ENCODE measurements around the gene KIAA1671.

DNA sequence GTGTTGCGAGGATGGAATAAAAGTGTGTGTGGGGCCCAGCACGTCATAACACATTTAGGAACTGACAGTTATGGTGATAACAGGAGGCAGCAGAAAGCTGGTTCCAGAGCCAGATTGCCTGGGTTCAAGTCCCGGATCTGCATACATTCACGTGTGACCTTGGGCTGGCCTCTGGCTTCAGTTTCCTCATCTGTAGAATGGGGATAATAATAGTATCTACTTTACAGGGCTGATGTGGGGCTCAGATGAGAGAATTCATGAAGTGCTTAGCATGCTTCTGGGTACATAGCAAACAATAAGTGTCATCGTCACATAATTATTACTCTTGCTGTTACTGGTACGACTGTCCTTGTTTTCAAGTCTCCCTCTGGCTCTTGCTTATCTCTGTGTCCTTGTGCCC is 97.3 kb downstream of the KIAA1671 start:
- TF ChIP-seq CTCF (optimal IDR thresholded peaks at IDR 0.05 in 1 of 3, IDR thresholded peaks at IDR 0.05 in 1 of 3, conservative IDR thresholded peaks at IDR 0.05 in 1 of 3; ENCODE audit: extremely low read depth in 1 of 3, insufficient read depth in 2 of 3, low read length in 3 of 3) (no peak), EZH2 (IDR thresholded peaks at IDR 0.05; ENCODE audit: low read length) (no peak)

Measured in keratinocyte (primary cell).